Measurements from ENCODE around the gene ANKS1A.

DNA sequence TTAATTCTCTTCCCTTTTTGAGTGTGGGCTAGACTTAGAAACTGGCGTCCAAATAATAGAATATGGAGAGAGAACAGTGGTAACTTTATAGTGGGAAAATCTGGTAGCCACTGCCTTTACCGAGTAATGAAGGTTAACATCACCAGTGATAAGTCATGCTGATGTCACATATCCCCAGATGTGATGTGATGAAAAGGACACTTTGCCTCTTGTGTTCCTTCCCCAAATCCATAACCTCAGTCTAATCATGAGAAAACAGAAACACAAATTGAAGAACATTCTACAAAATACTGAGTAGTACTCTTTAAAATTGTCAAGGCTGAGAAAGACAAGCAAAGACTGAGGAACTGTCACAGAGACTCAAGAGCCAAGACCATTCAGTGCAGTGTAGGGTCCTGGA is 17.8 kb downstream of the ANKS1A start:
- TF ChIP-seq, protein P1, sequence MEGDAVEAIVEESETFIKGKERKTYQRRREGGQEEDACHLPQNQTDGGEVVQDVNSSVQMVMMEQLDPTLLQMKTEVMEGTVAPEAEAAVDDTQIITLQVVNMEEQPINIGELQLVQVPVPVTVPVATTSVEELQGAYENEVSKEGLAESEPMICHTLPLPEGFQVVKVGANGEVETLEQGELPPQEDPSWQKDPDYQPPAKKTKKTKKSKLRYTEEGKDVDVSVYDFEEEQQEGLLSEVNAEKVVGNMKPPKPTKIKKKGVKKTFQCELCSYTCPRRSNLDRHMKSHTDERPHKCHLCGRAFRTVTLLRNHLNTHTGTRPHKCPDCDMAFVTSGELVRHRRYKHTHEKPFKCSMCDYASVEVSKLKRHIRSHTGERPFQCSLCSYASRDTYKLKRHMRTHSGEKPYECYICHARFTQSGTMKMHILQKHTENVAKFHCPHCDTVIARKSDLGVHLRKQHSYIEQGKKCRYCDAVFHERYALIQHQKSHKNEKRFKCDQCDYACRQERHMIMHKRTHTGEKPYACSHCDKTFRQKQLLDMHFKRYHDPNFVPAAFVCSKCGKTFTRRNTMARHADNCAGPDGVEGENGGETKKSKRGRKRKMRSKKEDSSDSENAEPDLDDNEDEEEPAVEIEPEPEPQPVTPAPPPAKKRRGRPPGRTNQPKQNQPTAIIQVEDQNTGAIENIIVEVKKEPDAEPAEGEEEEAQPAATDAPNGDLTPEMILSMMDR (IDR thresholded peaks at IDR 0.05): no peak
- no peak for TF ChIP-seq POLR2A (IDR thresholded peaks at IDR 0.05)

Measured in ovary (tissue), 3 donors.